Body of pancreas (tissue), 4 donors: ENCODE measurements around the gene AP1G1.

Source experiments
- POLR2A ChIP-seq, 3 donors: fragments of 450-650 bp; IDR thresholded peaks; one replicate each; pipeline ENCODE4 v1.6.1; 2016; ENCODE audit warnings: antibody characterized with exemption in 3 of 3, mild to moderate bottlenecking in 2 of 3
- TF ChIP-seq, protein P1 (sequence below), 7 experiments: fragments of 450-650 bp in 4 of 7; fragments of 200-600 bp in 3 of 7; sonication (generic) in 3 of 7; IDR thresholded peaks; one replicate each; pipeline ENCODE4 v1.5.1; 2016 to 2019; ENCODE audit warnings: antibody characterized with exemption in 7 of 7

DNA sequence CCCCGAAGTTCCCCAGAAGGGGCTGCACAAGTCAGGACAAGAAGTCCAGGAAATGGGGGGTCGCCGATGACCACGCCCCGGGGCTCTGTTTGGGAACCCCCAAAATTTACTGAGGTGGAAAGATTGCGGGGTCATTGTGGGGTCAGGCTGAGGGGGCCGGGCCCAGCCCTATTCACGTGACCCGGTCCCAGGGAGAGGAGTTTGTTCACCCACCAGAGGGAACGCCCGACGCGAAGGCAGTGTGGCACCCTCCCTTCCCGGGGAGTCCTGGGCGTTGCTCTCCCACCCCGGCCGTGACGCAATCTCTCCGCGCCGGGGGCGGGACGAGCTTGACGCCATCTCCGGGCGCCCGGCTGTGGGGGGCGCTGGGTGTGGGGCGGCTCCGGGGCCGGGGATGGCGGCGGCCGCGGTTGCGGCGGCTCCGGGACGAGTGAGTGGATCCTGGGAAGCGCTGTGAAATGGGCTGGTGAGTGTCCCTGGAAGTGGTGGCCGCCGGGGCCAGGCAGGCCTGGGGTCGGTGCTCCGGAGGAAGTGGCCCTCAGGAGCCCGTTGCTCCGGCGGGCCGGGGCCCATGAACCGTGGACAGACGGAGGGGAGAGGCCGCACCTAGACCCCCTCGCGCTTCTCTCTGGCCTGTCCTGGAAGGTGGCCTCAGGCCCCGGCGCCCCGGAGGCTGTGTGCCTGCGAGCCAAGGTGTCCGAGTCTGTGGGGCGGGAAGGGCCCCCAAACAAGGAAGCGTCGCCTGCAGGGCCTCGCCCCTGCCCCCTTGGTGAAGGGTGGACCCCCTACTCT, 37.2 kb upstream of the AP1G1 start, which contains the start of gene ATXN1L:
- TF ChIP-seq, protein P1, sequence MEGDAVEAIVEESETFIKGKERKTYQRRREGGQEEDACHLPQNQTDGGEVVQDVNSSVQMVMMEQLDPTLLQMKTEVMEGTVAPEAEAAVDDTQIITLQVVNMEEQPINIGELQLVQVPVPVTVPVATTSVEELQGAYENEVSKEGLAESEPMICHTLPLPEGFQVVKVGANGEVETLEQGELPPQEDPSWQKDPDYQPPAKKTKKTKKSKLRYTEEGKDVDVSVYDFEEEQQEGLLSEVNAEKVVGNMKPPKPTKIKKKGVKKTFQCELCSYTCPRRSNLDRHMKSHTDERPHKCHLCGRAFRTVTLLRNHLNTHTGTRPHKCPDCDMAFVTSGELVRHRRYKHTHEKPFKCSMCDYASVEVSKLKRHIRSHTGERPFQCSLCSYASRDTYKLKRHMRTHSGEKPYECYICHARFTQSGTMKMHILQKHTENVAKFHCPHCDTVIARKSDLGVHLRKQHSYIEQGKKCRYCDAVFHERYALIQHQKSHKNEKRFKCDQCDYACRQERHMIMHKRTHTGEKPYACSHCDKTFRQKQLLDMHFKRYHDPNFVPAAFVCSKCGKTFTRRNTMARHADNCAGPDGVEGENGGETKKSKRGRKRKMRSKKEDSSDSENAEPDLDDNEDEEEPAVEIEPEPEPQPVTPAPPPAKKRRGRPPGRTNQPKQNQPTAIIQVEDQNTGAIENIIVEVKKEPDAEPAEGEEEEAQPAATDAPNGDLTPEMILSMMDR (IDR thresholded peaks at IDR 0.05): peak in 2 of 7 experiments; percentile 11 to 28
- TF ChIP-seq POLR2A (IDR thresholded peaks at IDR 0.05): peak; percentile 82 to 92 (median 91)
